Neural cell (in vitro differentiated cells): Measurements from ENCODE around the gene RMI2. TPM values are rescaled to one million over a fixed set of nuclear protein-coding genes. Genes with fewer than 3 reads are reported as not detected.

ENCODE experiments used
- H2AFZ ChIP-seq: fragments of 200-600, 300-800 bp; sonication (generic), shearing (Covaris generic); 2 replicates; pipeline ENCODE4 v1.6.0; 2014; ENCODE audit warnings: low read depth, mild to moderate bottlenecking, antibody characterized with exemption, low read length, moderate library complexity
- H3F3A ChIP-seq: fragments of 200-600 bp; shearing (Covaris generic); 2 replicates; pipeline ENCODE4 v1.6.1; 2016; ENCODE audit warnings: mild to moderate bottlenecking, moderate library complexity, mixed read lengths, antibody characterized with exemption, low read length; ENCODE audit not compliant: insufficient read depth, poor library complexity, severe bottlenecking
- H3K27ac ChIP-seq: fragments of 200-600, 300-800 bp; sonication (generic), shearing (Covaris generic); 2 replicates; pipeline ENCODE4 v1.5.1; 2014; ENCODE audit warnings: mild to moderate bottlenecking, low read length, moderate library complexity
- H3K27me3 ChIP-seq: fragments of 300-800, 200-600 bp; sonication (generic), shearing (Covaris generic); 2 replicates; pipeline ENCODE4 v1.6.0; 2014; ENCODE audit warnings: mild to moderate bottlenecking, low read depth, low read length, moderate library complexity; ENCODE audit not compliant: insufficient read depth
- H3K36me3 ChIP-seq: fragments of 300-800, 200-600 bp; sonication (generic), shearing (Covaris generic); 2 replicates; pipeline ENCODE4 v1.5.1; 2014; ENCODE audit warnings: mild to moderate bottlenecking, antibody characterized with exemption, low read length, moderate library complexity; ENCODE audit not compliant: insufficient read depth
- H3K4me2 ChIP-seq: fragments of 300-800, 200-600 bp; sonication (generic), shearing (Covaris generic); 2 replicates; pipeline ENCODE4 v1.6.0; 2014; ENCODE audit warnings: mild to moderate bottlenecking, low read length
- H3K4me3 ChIP-seq: fragments of 300-800, 200-600 bp; sonication (generic), shearing (Covaris generic); 2 replicates; pipeline ENCODE4 v1.5.1; 2014; ENCODE audit warnings: mild to moderate bottlenecking, low read length, moderate library complexity
- H3K79me2 ChIP-seq: fragments of 200-600 bp; shearing (Covaris generic); replicated peaks from 2 replicates; pipeline ENCODE4 v1.6.0; 2014; ENCODE audit warnings: mild to moderate bottlenecking, low read length, moderate library complexity; ENCODE audit not compliant: insufficient read depth
- H3K9ac ChIP-seq: fragments of 300-800, 200-600 bp; sonication (generic), shearing (Covaris generic); 2 replicates; pipeline ENCODE4 v1.6.1; 2016; ENCODE audit warnings: mild to moderate bottlenecking, low read length, mixed read lengths
- H3K9me2 ChIP-seq: fragments of 200-600 bp; shearing (Covaris generic); 2 replicates; pipeline ENCODE4 v1.6.1; 2016; ENCODE audit warnings: mild to moderate bottlenecking, low read length, mixed read lengths; ENCODE audit not compliant: insufficient read depth
- H3K9me3 ChIP-seq: fragments of 200-600, 300-800 bp; sonication (generic), shearing (Covaris generic); 2 replicates; pipeline ENCODE4 v1.6.1; 2016; ENCODE audit warnings: mild to moderate bottlenecking, mixed run types, low read length, moderate library complexity, mixed read lengths
- H4K20me1 ChIP-seq: fragments of 200-600 bp; shearing (Covaris generic); 2 replicates; pipeline ENCODE4 v1.6.1; 2016; ENCODE audit warnings: mild to moderate bottlenecking, mixed run types; ENCODE audit not compliant: insufficient read depth
- EP300 ChIP-seq: fragments of 450-650 bp; conservative IDR thresholded peaks from 2 replicates; pipeline ENCODE4 v1.6.1; 2014; ENCODE audit warnings: antibody characterized with exemption, mild to moderate bottlenecking, moderate library complexity; ENCODE audit not compliant: poor library complexity, severe bottlenecking
- EZH2 ChIP-seq: fragments of 200-600, 300-800 bp; shearing (Covaris generic), sonication (generic); IDR thresholded peaks from 2 replicates; pipeline ENCODE4 v1.6.1; 2014; ENCODE audit warnings: antibody characterized with exemption, low read length, borderline replicate concordance, mild to moderate bottlenecking; ENCODE audit not compliant: insufficient read depth, poor library complexity, severe bottlenecking
- MXI1 ChIP-seq: fragments of 450-650 bp; conservative IDR thresholded peaks from 2 replicates; pipeline ENCODE4 v1.6.1; 2014; ENCODE audit warnings: antibody characterized with exemption, mild to moderate bottlenecking; ENCODE audit not compliant: poor library complexity, severe bottlenecking
- POLR2AphosphoS5 ChIP-seq: IDR thresholded peaks from 2 replicates; pipeline ENCODE4 v1.6.1; 2012
- RAD21 ChIP-seq: fragments of 450-650 bp; conservative IDR thresholded peaks from 2 replicates; pipeline ENCODE4 v1.6.1; 2014; ENCODE audit warnings: antibody characterized with exemption, mild to moderate bottlenecking, moderate library complexity
- SMC3 ChIP-seq: fragments of 450-650 bp; conservative IDR thresholded peaks from 2 replicates; pipeline ENCODE4 v1.6.1; 2014; ENCODE audit warnings: antibody characterized with exemption, mild to moderate bottlenecking, moderate library complexity; ENCODE audit not compliant: poor library complexity
- TAF1 ChIP-seq: IDR thresholded peaks from 2 replicates; pipeline ENCODE4 v1.6.1; 2012; ENCODE audit warnings: low read depth
- polyA plus RNA-seq: library from polyadenylated mRNA; depleted of rRNA; stranded (reverse); fragments of >200 nt; gene quantifications from 2 replicates; pipeline ENCODE4 v1.2.3, GENCODE V29; 2014
- TF ChIP-seq, protein P1 (sequence below): fragments of 450-650 bp; IDR thresholded peaks from 2 replicates; pipeline ENCODE4 v1.5.1; 2014; ENCODE audit warnings: antibody characterized with exemption, mild to moderate bottlenecking, moderate library complexity; ENCODE audit not compliant: poor library complexity, severe bottlenecking
- TF ChIP-seq, protein P2 (sequence below): IDR thresholded peaks from 2 replicates; pipeline ENCODE4 v1.6.1; 2012; ENCODE audit warnings: borderline replicate concordance

Gene RMI2
- polyA plus RNA-seq, 1 donor from 2014 or later: 0.48 TPM

DNA sequence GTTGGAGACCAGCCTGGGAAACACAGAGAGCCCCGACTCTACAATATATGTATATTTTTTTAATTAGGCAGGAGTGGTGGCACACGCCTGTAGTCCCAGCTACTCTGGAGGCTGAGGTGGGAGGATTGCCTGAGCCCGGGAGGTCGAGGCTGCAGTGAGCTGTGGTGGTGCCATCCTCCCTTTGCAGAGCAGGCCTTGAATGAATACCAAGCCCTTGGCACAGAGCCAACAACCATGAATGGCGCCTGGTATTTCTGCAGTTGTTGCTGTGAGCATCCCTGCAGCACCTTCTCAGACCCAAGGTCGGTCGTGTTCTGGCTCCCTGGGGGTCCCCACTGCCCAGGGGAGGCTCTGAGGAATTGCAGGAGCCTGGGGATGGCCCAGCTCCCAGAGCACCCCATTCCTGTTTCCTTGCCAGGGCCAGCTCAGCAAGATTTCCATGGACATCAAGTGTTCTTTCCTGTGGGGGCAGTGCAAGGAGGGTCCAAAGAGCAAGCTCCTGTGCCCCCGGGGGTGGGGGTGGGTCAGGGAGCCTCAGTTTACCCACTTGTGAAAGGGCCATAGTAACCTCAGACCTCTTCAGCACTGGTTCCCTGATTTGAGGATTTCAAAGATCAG, 25.6 kb upstream of the RMI2 start:
- no peak overlapping the region for H2AFZ ChIP-seq

DNA sequence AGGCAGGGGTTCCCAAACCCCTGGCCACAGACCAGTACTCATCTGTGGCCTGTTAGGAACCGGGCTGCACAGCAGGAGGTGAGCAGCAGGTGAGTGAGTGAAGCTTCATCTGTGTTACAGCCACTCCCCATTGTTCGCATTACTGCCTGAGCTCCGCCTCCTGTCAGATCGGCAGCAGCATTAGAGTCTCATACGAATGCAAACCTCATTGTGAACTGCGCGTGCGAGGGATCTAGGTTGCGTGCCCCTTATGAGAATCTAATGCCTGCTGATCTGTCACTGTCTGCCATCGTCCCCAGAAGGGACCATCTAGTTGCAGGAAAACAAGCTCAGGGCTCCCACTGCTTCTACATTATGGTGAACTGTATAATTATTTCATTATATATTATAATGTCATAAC, 25.1 kb upstream of the RMI2 start:
- TF ChIP-seq POLR2AphosphoS5 (no peak), MXI1 (no peak), EP300 (no peak), RAD21 (no peak), TAF1 (no peak), SMC3 (no peak), EZH2 (no peak)
- TF ChIP-seq, protein P1, sequence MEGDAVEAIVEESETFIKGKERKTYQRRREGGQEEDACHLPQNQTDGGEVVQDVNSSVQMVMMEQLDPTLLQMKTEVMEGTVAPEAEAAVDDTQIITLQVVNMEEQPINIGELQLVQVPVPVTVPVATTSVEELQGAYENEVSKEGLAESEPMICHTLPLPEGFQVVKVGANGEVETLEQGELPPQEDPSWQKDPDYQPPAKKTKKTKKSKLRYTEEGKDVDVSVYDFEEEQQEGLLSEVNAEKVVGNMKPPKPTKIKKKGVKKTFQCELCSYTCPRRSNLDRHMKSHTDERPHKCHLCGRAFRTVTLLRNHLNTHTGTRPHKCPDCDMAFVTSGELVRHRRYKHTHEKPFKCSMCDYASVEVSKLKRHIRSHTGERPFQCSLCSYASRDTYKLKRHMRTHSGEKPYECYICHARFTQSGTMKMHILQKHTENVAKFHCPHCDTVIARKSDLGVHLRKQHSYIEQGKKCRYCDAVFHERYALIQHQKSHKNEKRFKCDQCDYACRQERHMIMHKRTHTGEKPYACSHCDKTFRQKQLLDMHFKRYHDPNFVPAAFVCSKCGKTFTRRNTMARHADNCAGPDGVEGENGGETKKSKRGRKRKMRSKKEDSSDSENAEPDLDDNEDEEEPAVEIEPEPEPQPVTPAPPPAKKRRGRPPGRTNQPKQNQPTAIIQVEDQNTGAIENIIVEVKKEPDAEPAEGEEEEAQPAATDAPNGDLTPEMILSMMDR: no peak
- TF ChIP-seq, protein P2, sequence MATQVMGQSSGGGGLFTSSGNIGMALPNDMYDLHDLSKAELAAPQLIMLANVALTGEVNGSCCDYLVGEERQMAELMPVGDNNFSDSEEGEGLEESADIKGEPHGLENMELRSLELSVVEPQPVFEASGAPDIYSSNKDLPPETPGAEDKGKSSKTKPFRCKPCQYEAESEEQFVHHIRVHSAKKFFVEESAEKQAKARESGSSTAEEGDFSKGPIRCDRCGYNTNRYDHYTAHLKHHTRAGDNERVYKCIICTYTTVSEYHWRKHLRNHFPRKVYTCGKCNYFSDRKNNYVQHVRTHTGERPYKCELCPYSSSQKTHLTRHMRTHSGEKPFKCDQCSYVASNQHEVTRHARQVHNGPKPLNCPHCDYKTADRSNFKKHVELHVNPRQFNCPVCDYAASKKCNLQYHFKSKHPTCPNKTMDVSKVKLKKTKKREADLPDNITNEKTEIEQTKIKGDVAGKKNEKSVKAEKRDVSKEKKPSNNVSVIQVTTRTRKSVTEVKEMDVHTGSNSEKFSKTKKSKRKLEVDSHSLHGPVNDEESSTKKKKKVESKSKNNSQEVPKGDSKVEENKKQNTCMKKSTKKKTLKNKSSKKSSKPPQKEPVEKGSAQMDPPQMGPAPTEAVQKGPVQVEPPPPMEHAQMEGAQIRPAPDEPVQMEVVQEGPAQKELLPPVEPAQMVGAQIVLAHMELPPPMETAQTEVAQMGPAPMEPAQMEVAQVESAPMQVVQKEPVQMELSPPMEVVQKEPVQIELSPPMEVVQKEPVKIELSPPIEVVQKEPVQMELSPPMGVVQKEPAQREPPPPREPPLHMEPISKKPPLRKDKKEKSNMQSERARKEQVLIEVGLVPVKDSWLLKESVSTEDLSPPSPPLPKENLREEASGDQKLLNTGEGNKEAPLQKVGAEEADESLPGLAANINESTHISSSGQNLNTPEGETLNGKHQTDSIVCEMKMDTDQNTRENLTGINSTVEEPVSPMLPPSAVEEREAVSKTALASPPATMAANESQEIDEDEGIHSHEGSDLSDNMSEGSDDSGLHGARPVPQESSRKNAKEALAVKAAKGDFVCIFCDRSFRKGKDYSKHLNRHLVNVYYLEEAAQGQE: no peak
- no peak overlapping the region for H3K4me2 ChIP-seq
- H3K4me3 ChIP-seq: no peak overlapping the region
- H3F3A ChIP-seq: no peaks in the 10 kb centered on the region
- H3K36me3 ChIP-seq: no peaks in the 10 kb centered on the region
- H3K9me3 ChIP-seq: no peaks in the 10 kb centered on the region
- H4K20me1 ChIP-seq: no peaks in the 10 kb centered on the region
- H3K9ac ChIP-seq: no peak overlapping the region
- H3K79me2 ChIP-seq: no peaks in the 10 kb centered on the region
- H3K27me3 ChIP-seq: no peaks in the 10 kb centered on the region
- H2AFZ ChIP-seq: no peak overlapping the region
- no peak overlapping the region for H3K27ac ChIP-seq
- no peaks in the 10 kb centered on the region for H3K9me2 ChIP-seq

More for the DNA sequence above, 25.6 kb upstream of the RMI2 start:
- Histone ChIP-seq H3K9me3 (no peaks in the 10 kb centered on the region), H4K20me1 (no peaks in the 10 kb centered on the region), H3K4me3 (no peak overlapping the region), H3F3A (no peaks in the 10 kb centered on the region), H3K9ac (no peak overlapping the region), H3K4me2 (no peak overlapping the region), H3K9me2 (no peaks in the 10 kb centered on the region), H3K27ac (no peak overlapping the region), H3K27me3 (no peaks in the 10 kb centered on the region), H3K36me3 (no peaks in the 10 kb centered on the region), H3K79me2 (no peaks in the 10 kb centered on the region)
- TF ChIP-seq, protein P1: no peak
- no peak for TF ChIP-seq RAD21
- TF ChIP-seq MXI1: no peak
- TF ChIP-seq, protein P2: no peak
- TF ChIP-seq EZH2: no peak
- TF ChIP-seq TAF1: no peak
